Nephron progenitor cell (in vitro differentiated cells): ENCODE data around the gene FADS1.

Source experiments
- DNase-seq: peaks from one replicate; pipeline ENCODE4 v3.0.0; 2021
- H3K27ac Mint-ChIP-seq: 2 replicates; pipeline ENCODE4 v1.8.0; 2021; ENCODE audit warnings: mild to moderate bottlenecking, moderate library complexity, mixed read lengths
- H3K27me3 Mint-ChIP-seq: 2 replicates; pipeline ENCODE4 v1.8.0; 2021; ENCODE audit warnings: mild to moderate bottlenecking, low read depth, mixed read lengths; ENCODE audit not compliant: poor library complexity
- H3K36me3 Mint-ChIP-seq: 2 replicates; pipeline ENCODE4 v1.8.0; 2021; ENCODE audit warnings: low read depth, mixed read lengths
- H3K4me1 Mint-ChIP-seq: 2 replicates; pipeline ENCODE4 v1.8.0; 2021; ENCODE audit warnings: mixed read lengths
- H3K4me3 Mint-ChIP-seq: 2 replicates; pipeline ENCODE4 v1.8.0; 2021; ENCODE audit warnings: mild to moderate bottlenecking, moderate library complexity, mixed read lengths
- H3K9me3 Mint-ChIP-seq: 2 replicates; pipeline ENCODE4 v1.8.0; 2021; ENCODE audit warnings: mild to moderate bottlenecking, moderate library complexity, mixed read lengths
- CTCF ChIP-seq: fragments of 200-600 bp; sonication (generic); IDR thresholded peaks from 2 replicates; pipeline ENCODE4 v1.5.0; 2021; ENCODE audit warnings: antibody characterized with exemption

FADS1 gene

GRCh38 chr11:61752117-61752924, 64.5 kb downstream of the FADS1 start, which contains the start of gene MYRF:
Gene MYRF (plus strand): TSS chr11:61752636. CDS start chr11:61752745, 109 bp downstream.
- Mint-ChIP-seq H3K4me1 (peaks cover 74% of the 10 kb centered on the region), H3K4me3 (peak within 1 kb of the TSS; percentile 86), H3K27ac (no peak within 1 kb of the TSS), H3K27me3 (peaks cover 31% of the 10 kb centered on the region), H3K36me3 (no peaks in the 10 kb centered on the region), H3K9me3 (no peaks in the 10 kb centered on the region)
- peak; percentile 20 for TF ChIP-seq CTCF
- DNase-seq, result peak; percentile 82

DNA sequence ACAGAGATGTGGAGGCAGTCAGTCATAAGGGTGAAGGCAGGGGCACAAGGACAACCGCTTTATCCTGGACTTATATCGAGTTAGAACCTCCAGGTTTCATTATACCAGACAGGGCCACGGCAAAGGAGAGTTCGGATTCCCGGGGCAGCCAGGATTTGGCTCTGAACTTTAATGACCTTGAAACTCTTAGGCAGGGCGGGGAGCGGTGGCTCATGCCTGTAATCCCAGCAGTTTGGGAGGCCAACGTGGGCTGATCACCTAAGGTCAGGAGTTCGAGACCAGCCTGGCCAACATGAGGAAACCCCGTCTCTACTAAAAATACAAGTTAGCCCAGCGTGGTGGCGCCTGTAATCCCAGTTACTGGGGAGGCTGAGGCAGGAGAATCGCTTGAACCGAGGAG, 65.4 kb downstream of the FADS1 start:
- Mint-ChIP-seq H3K4me1 (peaks cover 71% of the 10 kb centered on the region), H3K27me3 (peaks cover 29% of the 10 kb centered on the region), H3K36me3 (no peaks in the 10 kb centered on the region), H3K27ac (peak overlapping the region; percentile 7), H3K9me3 (no peaks in the 10 kb centered on the region), H3K4me3 (peak overlapping the region; percentile 62)
- DNase-seq, result no peak
- no peak for TF ChIP-seq CTCF

- no peak for TF ChIP-seq CTCF
- no peak for DNase-seq
- peaks cover 70% of the 10 kb centered on the region for H3K4me1 Mint-ChIP-seq
- H3K36me3 Mint-ChIP-seq, result no peaks in the 10 kb centered on the region
- peak overlapping the region; percentile 62 for H3K4me3 Mint-ChIP-seq
- peak overlapping the region; percentile 7 for H3K27ac Mint-ChIP-seq
- no peaks in the 10 kb centered on the region for H3K9me3 Mint-ChIP-seq
- H3K27me3 Mint-ChIP-seq, result peaks cover 32% of the 10 kb centered on the region
Measured at GRCh38 chr11:61750631-61751273, 66.1 kb downstream of the FADS1 start.
